CD4-positive, alpha-beta T cell treated with Interleukin-15 for 1 hour (primary cell): ENCODE measurements around the gene MED26.

ENCODE experiments used
- DNase-seq: peaks from one replicate; pipeline ENCODE4 v3.0.0-alpha.2; 2020

The MED26 gene

GRCh38 chr19:16587833-16588823 is 39.9 kb downstream of the MED26 start:
- DNase-seq = peak; percentile 84

GRCh38 chr19:16586991-16587832 is 40.8 kb downstream of the MED26 start:
- DNase-seq = peak; percentile 76

- DNase-seq = no peak
Measured at GRCh38 chr19:16586477-16586871, 41.5 kb downstream of the MED26 start.

DNA sequence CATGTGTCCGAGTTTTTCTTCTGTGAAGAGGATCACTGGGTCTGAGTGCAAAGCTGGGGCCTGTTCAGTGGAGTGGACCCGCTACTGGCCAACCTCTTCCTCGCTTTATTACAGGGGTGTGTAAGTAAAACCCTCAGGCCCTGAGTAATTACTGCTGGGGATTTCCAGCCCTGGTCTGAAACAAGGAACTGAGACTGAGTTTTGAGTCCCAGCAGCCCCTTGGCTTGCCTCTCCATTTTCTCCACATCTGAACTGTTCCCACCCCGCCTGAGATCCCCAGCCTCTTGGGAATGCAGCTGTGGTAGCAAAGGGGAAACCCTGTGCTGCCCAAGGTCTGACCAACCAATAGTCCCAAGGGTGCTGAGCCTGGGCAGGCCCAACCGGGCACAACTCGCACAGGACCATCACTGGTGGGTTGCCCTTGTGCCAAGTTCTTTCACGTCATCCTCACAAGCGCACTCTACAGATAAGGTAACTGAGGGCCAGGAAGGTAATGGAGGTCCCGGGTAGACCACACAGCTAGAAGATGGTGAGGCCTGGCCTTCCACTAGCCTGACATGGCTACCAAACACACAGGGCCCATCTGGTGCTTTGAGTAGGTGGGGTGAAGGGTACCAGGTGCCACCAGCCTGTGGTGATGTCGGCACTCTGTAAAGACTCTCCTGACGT is 42.1 kb downstream of the MED26 start:
- peak; percentile 76 for DNase-seq

DNA sequence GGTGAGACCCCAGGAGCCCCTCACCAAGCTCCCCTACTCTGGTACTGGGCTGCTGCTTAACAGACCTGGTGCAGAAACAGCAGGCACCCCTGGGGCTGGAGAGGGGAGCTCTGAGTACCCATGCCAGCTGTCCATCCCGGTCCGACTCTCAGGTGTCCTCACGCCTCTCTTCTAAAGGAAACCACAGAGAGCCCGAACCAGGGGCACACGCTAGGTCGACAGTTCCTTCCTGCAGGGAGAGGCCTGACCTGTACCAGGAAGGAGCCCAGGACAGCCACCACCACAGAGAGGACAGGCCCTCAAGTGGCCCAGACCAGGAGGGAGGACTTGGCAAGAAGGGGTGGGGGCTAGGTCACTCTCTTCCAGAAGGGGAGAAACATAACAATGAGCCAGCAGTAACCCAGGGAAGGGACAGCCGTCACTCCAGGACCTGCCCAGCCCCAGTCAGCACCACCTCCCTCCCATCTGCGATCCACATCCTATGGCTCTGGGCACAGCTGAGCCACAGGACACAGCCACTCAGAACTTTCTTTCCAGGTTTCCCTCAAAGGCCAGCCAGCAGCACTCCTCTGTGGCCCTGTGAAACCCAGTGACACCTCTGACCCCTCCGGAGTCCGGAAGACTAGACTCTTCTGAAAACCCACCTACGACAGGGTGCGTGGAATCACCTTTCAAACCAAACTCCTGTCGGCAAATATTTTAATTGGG is 42.8 kb downstream of the MED26 start:
- no peak for DNase-seq

GRCh38 chr19:16584248-16585093 is 43.5 kb downstream of the MED26 start:
- peak; percentile 97 for DNase-seq

DNA sequence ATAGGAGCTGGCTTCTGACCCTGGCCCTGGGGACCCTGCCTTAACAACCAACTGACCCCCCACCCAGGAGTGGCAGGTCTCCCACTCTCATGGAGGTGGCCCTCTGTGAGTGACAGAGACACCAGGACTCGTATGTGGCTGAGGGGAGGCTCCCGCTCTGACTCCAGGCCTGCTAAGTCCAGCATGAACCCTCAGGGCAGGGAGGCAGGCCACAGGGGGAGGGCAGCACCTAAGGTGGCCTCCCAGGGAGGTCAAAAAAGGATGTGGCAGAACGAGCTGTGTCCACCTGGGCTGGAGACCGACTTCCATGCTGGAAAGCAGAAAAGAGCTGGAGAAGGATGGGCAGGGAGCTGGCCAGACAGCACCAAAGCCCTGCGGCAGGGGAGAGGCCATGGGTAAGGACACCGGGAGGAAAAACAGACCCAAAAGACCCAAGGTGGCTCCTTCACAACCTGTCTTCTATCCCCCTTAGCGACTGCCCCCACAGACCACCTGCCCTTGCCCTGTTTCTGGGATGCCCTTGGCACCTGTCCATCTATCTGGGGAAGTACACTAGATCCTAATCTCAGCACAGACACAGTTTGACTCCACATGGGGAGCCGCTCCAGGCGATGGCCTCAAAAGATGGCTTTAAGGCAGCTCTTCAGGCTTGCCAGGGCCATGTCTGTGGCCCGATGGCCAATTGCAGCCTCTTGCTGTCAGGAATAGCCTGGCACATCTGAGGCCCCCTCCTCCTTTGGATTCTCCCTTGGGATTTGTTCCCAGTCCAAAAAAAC is 45.3 kb downstream of the MED26 start:
- DNase-seq = no peak

DNA sequence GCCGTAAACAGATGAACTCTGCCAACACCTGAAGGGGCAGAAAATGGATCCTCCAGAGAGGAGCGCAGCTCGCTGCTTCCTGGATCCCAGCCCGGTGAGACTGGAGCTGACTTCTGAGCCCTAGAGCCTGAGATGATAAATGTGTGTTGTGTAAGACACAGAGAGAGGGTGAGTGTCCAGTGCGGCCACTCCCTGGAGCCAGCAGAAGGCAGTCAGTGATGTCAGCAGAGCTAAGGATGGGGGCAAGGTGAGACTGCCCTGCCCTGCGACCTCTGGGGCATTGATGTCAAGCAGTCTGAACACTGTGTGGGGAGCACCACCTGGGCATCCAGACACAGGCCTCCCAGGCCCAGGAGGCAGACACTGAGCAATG is 46.0 kb downstream of the MED26 start:
- no peak for DNase-seq

GRCh38 chr19:16581145-16581970 is 46.6 kb downstream of the MED26 start:
- no peak for DNase-seq

GRCh38 chr19:16579381-16579780 is 48.6 kb downstream of the MED26 start:
- no peak for DNase-seq

GRCh38 chr19:16577531-16577985 is 50.4 kb downstream of the MED26 start:
- DNase-seq = no peak

DNA sequence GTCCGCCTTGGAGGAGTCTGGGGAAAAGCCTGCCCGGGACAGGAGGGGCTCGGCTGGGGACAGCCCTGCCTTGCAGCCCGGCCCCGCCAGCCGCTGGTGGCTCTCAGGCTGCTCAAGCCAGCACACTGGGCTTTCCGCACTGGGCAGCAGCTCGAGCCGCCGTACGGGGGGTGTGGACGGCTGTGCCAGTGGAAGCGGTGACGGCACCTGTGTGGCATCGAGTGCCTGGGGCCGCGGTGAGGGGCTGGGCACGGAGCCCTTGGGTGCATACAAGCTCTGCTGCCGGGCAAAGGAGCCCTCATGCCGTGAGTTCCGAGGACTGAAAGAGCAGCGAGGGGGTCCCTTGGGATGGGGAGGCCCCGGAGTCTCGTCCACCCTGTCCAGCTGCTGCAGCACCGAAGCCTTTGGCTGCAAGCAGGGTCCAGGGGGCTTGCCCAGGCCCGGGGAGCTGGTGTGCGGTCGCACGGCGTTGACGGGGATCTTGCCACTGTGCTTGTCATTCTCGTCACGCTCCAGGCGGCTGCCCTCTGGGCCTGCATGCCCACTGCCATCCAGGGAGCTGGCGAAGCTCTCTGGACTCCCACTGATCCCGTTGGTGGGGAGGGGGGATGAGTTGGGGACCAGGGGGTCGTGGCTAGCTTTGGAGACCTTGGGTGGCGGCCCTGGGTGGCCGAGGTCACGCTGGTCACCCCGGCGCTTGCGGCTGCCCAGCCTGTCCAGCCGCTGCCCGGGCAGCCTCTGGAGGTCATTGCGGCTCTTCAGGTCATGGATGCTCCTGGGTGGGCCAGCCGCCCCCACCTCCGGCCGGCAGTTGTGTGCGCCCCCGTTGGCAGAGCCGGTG is 51.1 kb downstream of the MED26 start:
- no peak for DNase-seq

DNA sequence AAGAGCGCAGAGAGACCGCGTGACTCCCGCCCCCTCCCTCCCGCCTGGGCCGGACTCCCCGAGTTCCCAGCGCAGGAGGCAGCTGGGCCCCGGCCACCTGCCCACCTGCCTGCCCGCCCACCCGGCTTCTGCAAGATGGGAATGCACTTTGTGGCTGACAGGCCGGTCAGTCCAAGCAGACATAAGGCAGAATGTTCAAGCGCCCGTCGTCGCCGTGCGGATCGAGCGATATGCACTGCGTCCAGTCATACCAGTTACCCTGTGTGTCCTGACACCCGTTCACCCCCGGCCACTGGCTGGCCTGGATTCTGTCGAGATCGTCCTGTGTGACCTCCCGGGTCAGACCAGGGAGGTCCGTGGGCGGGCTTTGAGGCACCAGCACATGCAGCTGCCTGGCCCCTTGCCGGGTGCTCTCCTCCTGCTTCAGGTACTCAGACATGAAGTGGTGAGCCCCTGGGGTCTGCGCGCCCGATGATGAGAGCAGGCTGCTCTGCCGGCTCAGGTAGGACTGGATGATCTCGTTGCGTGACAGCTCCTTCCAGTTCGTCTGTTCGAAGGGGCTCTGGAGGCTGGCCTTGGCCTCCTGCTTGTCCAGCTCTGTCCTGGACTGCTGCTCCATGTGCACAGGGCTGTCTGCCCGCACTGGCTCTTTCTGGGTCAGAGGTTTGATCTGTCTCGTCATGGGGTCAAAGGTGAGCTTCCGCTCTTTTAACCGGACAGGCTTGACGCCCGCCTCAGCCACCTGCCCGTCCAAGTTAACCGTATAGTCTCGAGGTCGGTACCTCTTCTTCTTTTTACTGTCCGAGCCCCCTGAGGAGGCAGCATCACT is 51.9 kb downstream of the MED26 start:
- no peak for DNase-seq

GRCh38 chr19:16575282-16575681 is 52.7 kb downstream of the MED26 start:
- no peak for DNase-seq

GRCh38 chr19:16573925-16574324 is 54.1 kb downstream of the MED26 start:
- no peak for DNase-seq

DNA sequence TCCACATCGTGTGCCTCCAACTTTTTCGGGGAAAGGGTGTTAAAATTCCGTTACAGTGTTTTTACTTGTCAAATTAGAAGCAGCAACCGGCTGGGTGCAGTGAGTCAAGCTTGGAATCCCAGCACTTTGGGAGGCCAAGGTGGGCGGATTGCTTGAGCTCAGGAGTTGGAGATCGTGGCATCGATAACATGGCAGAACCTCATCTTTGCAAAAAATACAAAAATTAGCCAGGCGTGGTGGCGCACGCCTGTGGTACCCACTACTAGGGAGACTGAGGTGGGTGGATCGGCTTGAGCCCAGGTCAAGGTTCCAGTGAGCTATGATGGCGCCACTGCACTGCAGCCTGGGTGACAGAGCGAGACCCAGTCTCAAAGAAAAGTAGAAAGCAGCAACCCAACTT is 54.7 kb downstream of the MED26 start:
- no peak for DNase-seq

- peak; percentile 94 for DNase-seq
Measured at GRCh38 chr19:16572332-16573211, 55.4 kb downstream of the MED26 start, which contains the start of gene SLC35E1. Gene SLC35E1 (minus strand): TSS chr19:16572415. CDS start chr19:16572364, 51 bp downstream.
